ENCODE data around the gene SERPINA1.

- TF ChIP-seq POLR2A (IDR thresholded peaks at IDR 0.05): no peak
- TF ChIP-seq, protein P1, sequence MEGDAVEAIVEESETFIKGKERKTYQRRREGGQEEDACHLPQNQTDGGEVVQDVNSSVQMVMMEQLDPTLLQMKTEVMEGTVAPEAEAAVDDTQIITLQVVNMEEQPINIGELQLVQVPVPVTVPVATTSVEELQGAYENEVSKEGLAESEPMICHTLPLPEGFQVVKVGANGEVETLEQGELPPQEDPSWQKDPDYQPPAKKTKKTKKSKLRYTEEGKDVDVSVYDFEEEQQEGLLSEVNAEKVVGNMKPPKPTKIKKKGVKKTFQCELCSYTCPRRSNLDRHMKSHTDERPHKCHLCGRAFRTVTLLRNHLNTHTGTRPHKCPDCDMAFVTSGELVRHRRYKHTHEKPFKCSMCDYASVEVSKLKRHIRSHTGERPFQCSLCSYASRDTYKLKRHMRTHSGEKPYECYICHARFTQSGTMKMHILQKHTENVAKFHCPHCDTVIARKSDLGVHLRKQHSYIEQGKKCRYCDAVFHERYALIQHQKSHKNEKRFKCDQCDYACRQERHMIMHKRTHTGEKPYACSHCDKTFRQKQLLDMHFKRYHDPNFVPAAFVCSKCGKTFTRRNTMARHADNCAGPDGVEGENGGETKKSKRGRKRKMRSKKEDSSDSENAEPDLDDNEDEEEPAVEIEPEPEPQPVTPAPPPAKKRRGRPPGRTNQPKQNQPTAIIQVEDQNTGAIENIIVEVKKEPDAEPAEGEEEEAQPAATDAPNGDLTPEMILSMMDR (IDR thresholded peaks at IDR 0.05): no peak
These were observed 9.7 kb downstream of the SERPINA1 start for GRCh38 chr14:94378527-94379290.

Measured in vagina (tissue), 2 donors.